ENCODE data around the gene RAB5A.
"Not testable (repeated sequence)": the region's sequence is repeated elsewhere in the genome, so short reads cannot be mapped to it uniquely, and the experiment has no call there.

- not testable (repeated sequence) for TF ChIP-seq CTCF, EP300 (IDR thresholded peaks at IDR 0.05)
These were observed 10.5 kb downstream of the RAB5A start for GRCh38 chr3:19957354-19957753.

Data from upper lobe of left lung (tissue), 4 donors.